Measurements from ENCODE around the gene CHD6.
"Not testable (repeated sequence)": the region's sequence is repeated elsewhere in the genome, so short reads cannot be mapped to it uniquely, and the experiment has no call there.

CHD6 gene

GRCh38 chr20:41537865-41538264, 80.3 kb downstream of the CHD6 start:
- DNase-seq = no peak

GRCh38 chr20:41535551-41535950, 82.6 kb downstream of the CHD6 start:
- not testable (repeated sequence) for DNase-seq

- no peak for DNase-seq
Measured at GRCh38 chr20:41534842-41535241, 83.3 kb downstream of the CHD6 start.

- no peak for DNase-seq
Measured at GRCh38 chr20:41534170-41534569, 84.0 kb downstream of the CHD6 start.

GRCh38 chr20:41533537-41534136, 84.5 kb downstream of the CHD6 start:
- no peak for DNase-seq

- no peak for DNase-seq
Measured at GRCh38 chr20:41532935-41533334, 85.2 kb downstream of the CHD6 start.

- no peak for DNase-seq
Measured at GRCh38 chr20:41531518-41532275, 86.5 kb downstream of the CHD6 start.

GRCh38 chr20:41530923-41531322, 87.3 kb downstream of the CHD6 start:
- no peak for DNase-seq

- DNase-seq = no peak
Measured at GRCh38 chr20:41526327-41526726, 91.8 kb downstream of the CHD6 start.

GRCh38 chr20:41524980-41525613, 93.1 kb downstream of the CHD6 start:
- peak; percentile 1 for DNase-seq

GRCh38 chr20:41523857-41524256, 94.3 kb downstream of the CHD6 start:
- no peak for DNase-seq

GRCh38 chr20:41513829-41514228, 104.3 kb downstream of the CHD6 start:
- DNase-seq = no peak

- no peak for DNase-seq
Measured at GRCh38 chr20:41512624-41513023, 105.6 kb downstream of the CHD6 start.

GRCh38 chr20:41510847-41511450, 107.2 kb downstream of the CHD6 start:
- DNase-seq = no peak

GRCh38 chr20:41510224-41510623, 108.0 kb downstream of the CHD6 start:
- no peak for DNase-seq

GRCh38 chr20:41509316-41510200, 108.6 kb downstream of the CHD6 start:
- DNase-seq = no peak

- DNase-seq = no peak
Measured at GRCh38 chr20:41508335-41508734, 109.8 kb downstream of the CHD6 start.

- no peak for DNase-seq
Measured at GRCh38 chr20:41507851-41508250, 110.3 kb downstream of the CHD6 start.

GRCh38 chr20:41507436-41507835, 110.7 kb downstream of the CHD6 start:
- no peak for DNase-seq

- DNase-seq = no peak
Measured at GRCh38 chr20:41506192-41506915, 111.8 kb downstream of the CHD6 start.

GRCh38 chr20:41505184-41505583, 113.0 kb downstream of the CHD6 start:
- no peak for DNase-seq

GRCh38 chr20:41501376-41501775, 116.8 kb downstream of the CHD6 start:
- DNase-seq = no peak
